Bronchial epithelial cell (primary cell): ENCODE results near the gene CTDSP2. TPM values are rescaled to one million over a fixed set of nuclear protein-coding genes. Genes with fewer than 3 reads are reported as not detected.
"Not testable (repeated sequence)": the region's sequence is repeated elsewhere in the genome, so short reads cannot be mapped to it uniquely, and the experiment has no call there.

ENCODE experiments used
- DNase-seq: peaks from one replicate; pipeline ENCODE4 v3.0.0-alpha.2; 2010; ENCODE audit warnings: low read depth
- FAIRE-seq: peaks from 2 replicates; lab custom pipeline; 2011; peaks lifted over from hg19 to GRCh38; lab: Jason Lieb, UNC
- H3K27me3 ChIP-seq: 2 replicates; pipeline ENCODE4 v1.5.1; 2011; ENCODE audit warnings: low read length; ENCODE audit not compliant: control insufficient read depth, insufficient read depth
- H3K36me3 ChIP-seq: 2 replicates; pipeline ENCODE4 v1.5.1; 2011; ENCODE audit warnings: low read length; ENCODE audit not compliant: control insufficient read depth, insufficient read depth
- H3K4me3 ChIP-seq: 2 replicates; pipeline ENCODE4 v1.5.1; 2011; ENCODE audit warnings: mild to moderate bottlenecking, low read depth, low read length, control low read depth
- total RNA-seq: library from RNA; depleted of rRNA; stranded (reverse); fragments of >200 nt; gene quantifications from 2 replicates; pipeline ENCODE4 v1.2.1, GENCODE V29; 2014
- TF ChIP-seq, protein P1 (sequence below): IDR thresholded peaks from 2 replicates; pipeline ENCODE4 v1.5.1; 2011; ENCODE audit warnings: mild to moderate bottlenecking, moderate library complexity, low read length, control low read depth, inconsistent platforms; ENCODE audit not compliant: insufficient read depth, severe bottlenecking

CTDSP2 gene
- total RNA-seq, 1 donor from 2014 or later, result 36.3 TPM

DNA sequence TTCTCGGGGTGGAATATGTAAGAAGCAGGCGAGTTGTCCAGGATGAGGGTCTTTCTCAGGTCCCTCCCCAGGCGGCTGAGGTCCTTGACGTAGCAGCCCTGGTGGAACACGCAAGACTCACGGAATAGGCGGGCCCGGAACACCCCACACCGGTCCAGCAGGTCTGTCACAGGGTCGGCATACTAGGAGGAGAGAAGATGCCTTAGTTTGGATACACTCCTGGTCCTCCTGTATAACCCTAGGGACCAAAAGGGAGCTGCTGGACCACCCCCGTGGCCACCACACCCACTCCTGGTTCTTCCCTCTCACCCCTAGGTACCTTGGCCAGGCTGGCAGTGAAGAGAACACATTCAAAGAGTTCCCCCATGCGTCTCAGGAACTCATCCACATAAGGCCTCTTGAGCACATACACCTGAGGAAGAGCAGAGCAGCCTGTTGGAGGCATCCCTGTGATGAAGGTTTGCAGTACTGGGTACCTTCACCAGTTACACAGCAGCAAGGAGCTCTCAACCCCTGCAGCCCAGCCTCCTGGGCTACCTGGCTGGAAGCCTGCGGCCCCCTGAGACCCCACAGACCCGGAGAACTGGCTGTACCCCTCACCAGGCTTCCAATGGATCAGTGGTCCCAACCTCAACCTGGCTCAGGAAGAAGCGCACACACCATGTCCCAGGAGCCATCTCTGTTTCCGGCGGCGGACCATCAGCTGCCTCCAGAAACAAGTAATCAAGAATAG lies 22.5 kb downstream of the CTDSP2 start:
- TF ChIP-seq, protein P1, sequence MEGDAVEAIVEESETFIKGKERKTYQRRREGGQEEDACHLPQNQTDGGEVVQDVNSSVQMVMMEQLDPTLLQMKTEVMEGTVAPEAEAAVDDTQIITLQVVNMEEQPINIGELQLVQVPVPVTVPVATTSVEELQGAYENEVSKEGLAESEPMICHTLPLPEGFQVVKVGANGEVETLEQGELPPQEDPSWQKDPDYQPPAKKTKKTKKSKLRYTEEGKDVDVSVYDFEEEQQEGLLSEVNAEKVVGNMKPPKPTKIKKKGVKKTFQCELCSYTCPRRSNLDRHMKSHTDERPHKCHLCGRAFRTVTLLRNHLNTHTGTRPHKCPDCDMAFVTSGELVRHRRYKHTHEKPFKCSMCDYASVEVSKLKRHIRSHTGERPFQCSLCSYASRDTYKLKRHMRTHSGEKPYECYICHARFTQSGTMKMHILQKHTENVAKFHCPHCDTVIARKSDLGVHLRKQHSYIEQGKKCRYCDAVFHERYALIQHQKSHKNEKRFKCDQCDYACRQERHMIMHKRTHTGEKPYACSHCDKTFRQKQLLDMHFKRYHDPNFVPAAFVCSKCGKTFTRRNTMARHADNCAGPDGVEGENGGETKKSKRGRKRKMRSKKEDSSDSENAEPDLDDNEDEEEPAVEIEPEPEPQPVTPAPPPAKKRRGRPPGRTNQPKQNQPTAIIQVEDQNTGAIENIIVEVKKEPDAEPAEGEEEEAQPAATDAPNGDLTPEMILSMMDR, result no peak
- no peak overlapping the region for H3K4me3 ChIP-seq
- no peak for FAIRE-seq
- peaks cover 45% of the 10 kb centered on the region for H3K36me3 ChIP-seq
- no peaks in the 10 kb centered on the region for H3K27me3 ChIP-seq
- DNase-seq, result no peak

DNA sequence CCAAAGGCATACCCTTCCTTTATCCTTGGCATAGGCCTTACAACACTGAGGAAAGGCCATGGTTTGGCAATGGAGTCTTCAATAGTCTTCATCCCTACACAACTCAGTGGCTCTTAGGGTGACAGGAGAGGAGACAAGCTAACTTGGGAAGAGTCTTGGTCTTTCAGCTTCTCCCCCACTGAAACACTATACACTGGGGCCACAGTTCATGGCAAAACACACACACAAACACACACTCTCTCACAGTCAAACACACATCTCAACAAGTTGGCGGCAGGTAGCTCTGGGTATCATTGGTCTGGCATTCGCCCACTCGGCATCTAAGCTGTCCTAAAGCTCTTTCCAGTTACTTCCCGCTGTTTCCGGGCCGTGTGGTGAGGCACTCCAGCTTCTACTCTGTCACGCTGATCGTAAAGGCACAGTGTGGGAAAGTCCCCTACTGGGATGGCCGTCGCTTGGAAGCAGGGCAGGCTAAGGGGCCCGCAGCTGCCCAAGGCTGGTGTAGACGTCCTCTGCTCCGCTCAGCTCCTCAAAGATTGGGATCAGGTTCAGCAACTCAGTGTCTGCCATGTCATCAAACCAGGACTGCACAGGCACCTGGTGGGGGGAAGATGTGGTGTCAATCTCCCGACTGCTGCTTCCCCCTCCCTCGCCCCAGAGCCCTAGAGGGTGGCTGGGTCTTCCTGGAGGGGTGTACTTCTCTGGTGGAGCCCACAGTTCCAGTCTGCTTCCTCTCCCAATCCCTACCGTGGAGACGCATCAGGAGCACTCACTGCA lies 23.2 kb downstream of the CTDSP2 start:
- Histone ChIP-seq H3K27me3 (no peaks in the 10 kb centered on the region), H3K36me3 (peaks cover 39% of the 10 kb centered on the region), H3K4me3 (no peak overlapping the region)
- FAIRE-seq (peak; percentile 97), DNase-seq (no peak)
- TF ChIP-seq, protein P1, result no peak

DNA sequence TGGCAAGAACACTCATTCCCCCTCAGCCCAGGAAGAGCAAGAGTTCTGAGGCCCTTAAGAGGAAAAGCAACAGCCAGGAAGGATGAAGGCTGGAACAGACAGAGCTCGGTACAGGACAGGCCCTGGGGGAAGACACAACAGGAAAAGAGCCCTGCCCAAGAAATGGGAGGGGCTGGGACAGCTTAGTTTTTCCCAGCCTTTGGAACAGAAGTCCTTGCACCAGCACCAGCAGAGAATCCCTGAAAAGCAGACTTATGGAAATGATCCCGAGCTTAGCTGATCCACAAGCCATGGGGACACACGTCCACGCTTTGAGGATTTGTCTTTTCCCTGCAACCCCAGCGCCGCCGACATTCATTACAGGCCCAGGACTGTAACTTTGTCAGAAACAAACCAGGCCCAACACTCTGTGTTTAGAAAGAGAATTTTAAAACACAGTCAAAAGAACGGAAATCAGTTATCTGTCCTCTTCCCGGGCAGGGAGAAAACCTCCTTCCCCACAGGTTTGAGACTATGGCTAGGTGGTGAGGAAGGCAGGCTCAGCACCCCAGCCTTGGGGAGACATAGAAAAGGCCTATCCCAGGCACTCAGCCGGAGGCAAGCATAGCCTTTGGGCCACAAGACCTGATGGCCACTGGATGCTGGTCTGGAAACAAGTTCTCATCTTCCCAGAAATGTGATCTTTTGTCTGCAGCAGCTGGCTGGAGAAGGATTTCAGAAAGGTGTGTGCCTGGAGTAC lies 24.0 kb downstream of the CTDSP2 start:
- H3K4me3 ChIP-seq, result no peak overlapping the region
- FAIRE-seq (no peak), DNase-seq (no peak)
- H3K36me3 ChIP-seq, result peaks cover 35% of the 10 kb centered on the region
- TF ChIP-seq, protein P1, result no peak
- no peaks in the 10 kb centered on the region for H3K27me3 ChIP-seq

DNA sequence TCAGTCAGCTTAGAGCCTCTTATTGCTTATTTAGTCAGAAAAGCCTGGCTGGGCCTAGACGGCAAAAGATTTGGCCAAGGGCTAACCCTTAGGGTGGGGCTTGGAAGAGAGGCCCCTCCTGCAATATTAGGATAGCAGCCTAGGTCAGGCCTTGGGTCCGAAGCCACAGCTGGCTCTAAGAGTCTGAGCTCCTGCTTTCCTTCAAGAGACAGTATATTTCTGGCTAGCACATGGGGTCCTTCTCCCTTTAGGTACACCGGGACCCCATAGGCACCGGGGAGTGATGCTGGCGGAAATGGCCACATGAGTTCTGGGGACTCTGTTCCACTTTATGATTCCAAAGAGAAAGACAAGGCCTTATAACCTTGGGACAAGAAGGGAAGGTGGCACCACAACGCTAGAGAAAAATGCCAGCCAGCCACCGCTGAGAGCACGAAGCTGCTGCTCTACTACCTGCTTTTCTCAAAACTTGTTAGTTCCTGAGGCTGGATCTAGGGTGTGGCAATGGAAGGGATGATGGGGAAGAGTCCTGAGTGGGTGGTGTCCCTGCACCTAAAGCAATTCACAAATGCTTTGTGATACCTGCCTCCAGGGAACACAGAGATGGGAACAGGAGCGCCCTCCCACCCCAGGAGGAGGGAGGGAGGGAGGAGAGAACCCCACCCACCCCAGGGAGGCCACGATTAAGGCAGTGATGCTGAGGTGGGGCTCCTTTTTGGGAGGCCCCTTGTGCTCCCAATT lies 24.9 kb downstream of the CTDSP2 start:
- no peak overlapping the region for H3K4me3 ChIP-seq
- FAIRE-seq, result no peak
- H3K27me3 ChIP-seq, result no peaks in the 10 kb centered on the region
- TF ChIP-seq, protein P1, result no peak
- DNase-seq, result no peak
- H3K36me3 ChIP-seq, result peaks cover 28% of the 10 kb centered on the region

DNA sequence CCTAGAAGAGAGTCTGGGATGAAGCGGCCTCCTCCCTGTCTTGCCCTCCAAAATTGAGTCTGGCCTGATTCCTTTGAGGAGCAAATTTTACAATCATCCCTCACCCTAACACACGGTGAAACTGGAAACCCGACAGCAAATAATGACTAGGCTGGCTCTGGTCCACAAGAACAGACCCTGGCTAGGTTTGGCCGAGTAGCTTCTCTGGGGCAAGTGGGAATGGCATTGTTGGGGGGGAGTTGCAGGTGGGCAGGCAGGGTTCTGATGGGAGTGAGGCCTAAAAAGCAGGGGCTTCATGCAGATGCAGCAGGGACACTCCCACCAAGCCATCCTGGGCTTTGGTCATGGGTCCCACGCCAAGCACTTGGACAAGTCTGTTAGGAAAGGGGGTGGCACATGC lies 25.5 kb downstream of the CTDSP2 start:
- not testable (repeated sequence) for FAIRE-seq, DNase-seq, H3K4me3 ChIP-seq, H3K27me3 ChIP-seq
- H3K36me3 ChIP-seq, result peaks cover 21% of the 10 kb centered on the region

DNA sequence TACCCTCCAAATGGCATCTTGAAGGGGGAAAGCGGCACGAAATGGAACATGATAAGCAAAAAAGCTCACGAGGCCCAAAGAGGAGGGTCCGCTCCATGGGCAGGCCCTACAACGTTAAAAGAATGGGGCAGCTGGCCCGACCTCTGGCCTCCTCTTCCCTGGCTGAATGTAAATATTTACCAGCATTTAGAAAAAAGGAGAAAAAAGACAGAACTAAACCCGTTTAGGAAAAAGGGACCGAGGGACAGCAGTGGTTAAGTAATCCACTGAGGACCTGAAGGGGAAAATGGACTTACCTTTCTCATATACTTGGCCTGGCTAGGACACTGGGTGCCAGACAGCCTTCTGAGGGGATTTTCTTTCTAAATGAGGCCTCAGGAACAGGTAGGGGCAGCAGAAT lies 26.4 kb downstream of the CTDSP2 start:
- not testable (repeated sequence) for DNase-seq, FAIRE-seq, H3K27me3 ChIP-seq, H3K4me3 ChIP-seq
- peaks cover 19% of the 10 kb centered on the region for H3K36me3 ChIP-seq

DNA sequence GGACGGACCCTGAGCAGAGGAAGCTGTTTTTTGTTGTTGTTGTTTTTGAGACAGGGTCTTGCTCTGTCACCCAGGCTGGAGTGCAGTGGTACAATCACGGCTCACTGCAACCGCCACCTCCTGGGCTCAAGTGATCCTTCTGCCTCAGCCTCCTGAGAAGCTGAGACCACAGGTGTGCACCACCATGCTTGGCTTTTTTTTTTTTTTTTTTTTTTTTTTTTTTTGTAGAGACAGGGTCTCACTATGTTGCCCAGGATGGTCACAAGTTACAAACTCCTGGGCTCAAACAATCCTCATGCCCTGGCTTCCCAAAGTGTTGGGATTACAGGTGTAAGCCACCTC lies 28.6 kb downstream of the CTDSP2 start:
- H3K4me3 ChIP-seq, DNase-seq, FAIRE-seq, H3K36me3 ChIP-seq, H3K27me3 ChIP-seq: not testable (repeated sequence)
